KBM-7 (cell line): Measurements from ENCODE around the gene MC2R.
"Not testable (repeated sequence)": the region's sequence is repeated elsewhere in the genome, so short reads cannot be mapped to it uniquely, and the experiment has no call there.

ENCODE experiments used
- DNase-seq: peaks from one replicate; pipeline ENCODE4 v3.0.0-alpha.2; 2015
- in situ Hi-C: fragments of 300-500 bp; cut with MboI; formaldehyde crosslinking; loops from 2 replicates; pipeline ENCODE4 v1.14.3; 2020; ENCODE audit warnings: low sequenced_read_pairs, low pct_unique_long_range_greater_than_20kb, mixed read lengths

MC2R gene

DNA sequence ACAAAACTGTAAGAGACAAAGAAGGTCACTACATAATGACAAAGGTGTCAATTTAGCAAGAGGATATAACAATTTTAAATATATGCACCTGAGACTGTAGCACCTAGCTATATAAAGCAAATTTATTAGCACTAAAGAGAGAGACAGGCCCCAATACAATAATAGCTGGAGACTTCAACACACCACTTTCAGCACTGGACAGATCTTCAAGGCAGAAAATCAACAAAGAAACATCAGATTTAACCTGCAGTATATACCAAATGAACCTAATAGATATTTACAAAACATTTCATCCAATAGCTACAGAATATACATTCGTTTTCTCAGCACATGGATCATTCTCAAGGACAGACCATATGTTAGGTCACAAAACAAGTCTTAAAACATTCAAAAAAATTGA, 14.7 kb downstream of the MC2R start:
- in situ Hi-C loops = no loop called here
- no peak for DNase-seq

GRCh38 chr18:13895505-13896033, 19.8 kb downstream of the MC2R start:
- DNase-seq = no peak
- in situ Hi-C loops = no loop called here

DNA sequence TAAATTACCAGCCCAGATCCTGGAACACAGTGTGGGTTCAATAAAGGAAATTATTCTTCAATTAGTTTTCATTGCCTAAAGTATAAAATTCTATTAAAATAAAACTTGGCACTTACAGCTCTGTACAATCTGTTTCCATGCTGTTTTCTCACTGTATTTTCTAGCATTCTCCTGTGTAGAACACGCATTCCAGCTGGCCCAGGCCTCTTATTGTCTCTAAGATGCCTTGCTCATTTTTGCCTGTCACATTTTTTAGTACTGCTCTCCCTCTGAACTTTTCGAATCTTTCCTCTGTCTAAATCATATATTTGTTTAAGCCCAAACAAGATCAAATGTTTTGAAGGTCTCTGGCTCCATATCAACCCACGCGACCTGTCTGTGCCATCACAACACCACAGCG, 20.8 kb downstream of the MC2R start:
- no peak for DNase-seq
- in situ Hi-C loops = no loop called here

DNA sequence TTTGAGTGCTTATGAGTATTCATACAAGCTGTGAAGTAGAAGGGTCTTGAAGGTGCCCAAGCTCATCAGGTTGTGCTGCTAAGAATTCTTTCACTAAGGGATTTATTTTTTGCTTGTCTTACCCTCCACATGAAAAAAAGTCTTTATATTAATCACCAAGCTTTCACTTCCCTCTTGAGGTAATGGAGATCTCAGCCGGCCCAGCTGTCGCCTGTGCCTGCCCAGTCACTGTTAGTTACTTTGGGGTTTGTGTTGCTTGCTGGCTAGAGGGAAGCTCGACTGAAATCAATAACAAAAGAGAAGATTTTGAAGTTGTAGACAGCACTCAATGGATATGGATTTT, 21.9 kb downstream of the MC2R start:
- no peak for DNase-seq
- in situ Hi-C loops = no loop called here

- no peak for DNase-seq
- in situ Hi-C loops = no loop called here
Measured at GRCh38 chr18:13892098-13892497, 23.2 kb downstream of the MC2R start.

DNA sequence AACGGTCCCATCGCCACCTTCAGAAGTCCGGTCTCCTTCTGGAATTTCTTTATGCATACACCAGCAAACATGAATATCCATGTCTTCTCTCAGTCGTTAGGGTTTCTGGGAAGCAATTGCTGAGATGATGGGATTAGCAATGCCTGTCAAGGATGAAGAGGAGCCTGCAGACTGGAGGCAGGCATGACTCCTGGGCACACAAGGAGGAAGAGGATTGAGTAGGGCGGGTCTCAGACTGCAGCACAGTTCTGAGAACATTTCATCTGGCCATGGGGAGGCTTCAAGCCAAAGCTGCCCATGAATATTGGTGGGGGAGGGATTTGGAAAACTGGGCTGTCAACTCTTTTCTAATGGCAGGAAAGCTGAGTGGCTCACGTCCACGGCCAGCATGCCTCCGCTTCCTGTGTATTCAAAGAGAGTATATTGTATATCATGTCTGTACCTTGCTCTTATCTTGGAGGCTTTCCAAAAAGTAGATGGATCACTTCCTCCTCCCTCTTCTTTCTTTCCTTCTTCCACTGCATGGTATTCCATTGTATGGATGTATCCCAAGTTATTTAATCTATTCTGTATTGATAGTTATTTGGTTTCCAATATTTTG, 24.5 kb downstream of the MC2R start:
- in situ Hi-C loops = no loop called here

DNA sequence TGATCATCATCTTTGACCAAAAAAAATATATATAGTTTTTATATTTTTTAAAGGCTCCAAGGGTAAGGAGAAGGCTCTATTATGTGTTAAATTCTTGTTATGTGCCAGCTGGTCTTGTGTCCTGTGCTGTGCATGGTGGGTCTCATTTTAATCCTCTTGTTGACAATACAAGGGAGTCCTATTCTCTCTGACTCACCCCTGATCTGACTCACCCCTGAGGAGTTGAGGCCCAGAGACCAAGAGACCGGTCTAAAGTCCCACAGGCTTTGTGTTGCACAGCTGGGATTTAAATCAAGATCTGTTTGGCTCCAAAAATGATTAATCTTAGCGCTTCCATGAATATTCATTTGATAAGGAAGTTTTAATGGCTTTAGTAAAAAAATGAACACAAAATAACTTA, 25.7 kb downstream of the MC2R start:
- DNase-seq = no peak

More for the DNA sequence above, 24.5 kb downstream of the MC2R start:
- DNase-seq = no peak

GRCh38 chr18:13888191-13888716, 27.1 kb downstream of the MC2R start:
- DNase-seq = no peak
- in situ Hi-C loops = no loop called here

More for the DNA sequence above, 25.7 kb downstream of the MC2R start:
- in situ Hi-C loops = no loop called here

DNA sequence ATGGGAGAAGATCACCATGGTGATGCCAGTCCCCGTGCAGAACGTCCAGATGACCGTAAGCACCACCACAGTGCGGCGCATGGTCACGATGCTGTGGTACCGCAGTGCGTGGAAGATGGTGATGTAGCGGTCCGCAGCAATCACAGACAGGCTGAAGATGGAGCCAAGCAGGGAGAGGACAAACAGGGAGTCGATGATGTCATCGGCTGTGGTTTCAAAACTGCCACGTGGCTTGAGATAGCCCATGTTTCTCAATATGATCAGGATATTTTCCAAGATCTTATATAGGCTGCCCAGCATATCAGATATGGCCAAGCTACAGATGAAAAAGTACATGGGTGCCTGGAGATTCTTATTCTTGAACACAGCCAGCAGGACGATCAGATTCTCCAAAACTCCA, 30.3 kb downstream of the MC2R start:
- DNase-seq = no peak
- in situ Hi-C loops = no loop called here

DNA sequence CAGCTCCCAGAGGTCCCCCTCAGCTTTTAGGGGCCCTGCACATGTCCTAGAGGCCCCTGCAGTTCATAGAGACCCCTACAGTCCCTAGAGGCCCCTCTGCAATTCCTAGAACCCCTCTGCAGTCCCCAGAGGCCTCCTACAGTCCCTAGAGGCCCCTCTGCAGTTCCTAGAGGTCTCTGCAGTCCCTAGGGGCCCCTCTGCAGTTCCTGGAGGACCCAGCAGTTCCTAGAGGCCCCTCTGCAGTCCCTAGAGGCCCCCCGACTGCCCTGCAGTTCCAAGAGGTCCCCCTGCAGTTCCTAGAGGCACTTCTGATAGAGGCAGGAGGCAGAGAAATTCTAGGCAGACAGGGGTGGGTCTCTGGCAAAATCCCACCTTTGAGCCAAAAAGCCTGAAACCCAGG, 35.4 kb downstream of the MC2R start:
- in situ Hi-C loops = no loop called here
- DNase-seq = no peak

DNA sequence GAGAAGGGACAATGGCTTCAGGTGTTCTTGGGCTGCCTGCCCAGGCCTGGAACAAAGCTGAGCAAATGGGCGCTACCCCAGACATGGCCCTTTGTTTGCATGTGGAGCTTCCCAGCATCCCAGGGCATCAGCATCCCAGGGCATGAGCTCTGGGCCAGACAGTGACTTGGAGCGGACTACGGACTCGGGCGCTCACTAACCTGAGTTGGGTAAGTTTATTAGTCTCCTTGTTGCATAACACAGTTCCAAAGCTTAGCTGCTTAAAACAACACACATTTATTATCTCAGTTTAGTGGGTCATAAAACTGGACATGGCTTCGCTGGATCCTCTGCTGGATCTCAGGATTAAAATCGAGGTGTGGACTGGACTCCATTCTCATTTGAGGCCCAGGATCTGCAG, 35.8 kb downstream of the MC2R start:
- in situ Hi-C loops = no loop called here
- DNase-seq = no peak

- DNase-seq = no peak
- in situ Hi-C loops = no loop called here
Measured at GRCh38 chr18:13878857-13879256, 36.5 kb downstream of the MC2R start.

DNA sequence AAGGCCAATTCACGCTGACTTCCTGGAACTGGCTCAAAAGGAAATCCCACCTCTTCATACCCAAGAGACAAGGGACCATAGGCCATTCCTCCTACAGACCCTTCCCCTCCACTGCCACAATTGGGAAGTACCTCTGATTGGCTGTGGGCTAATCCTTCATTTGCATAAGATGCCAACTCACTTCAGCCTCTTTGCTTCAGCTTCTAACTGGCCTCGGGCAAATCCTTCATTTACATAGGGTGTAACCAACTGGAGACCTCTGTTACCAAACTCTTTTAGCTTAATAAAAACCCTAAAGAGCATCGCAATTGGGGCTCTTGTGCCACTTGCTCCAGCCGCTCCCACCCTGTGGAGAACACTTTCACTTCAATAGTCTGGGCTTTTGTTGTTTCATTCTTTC, 38.2 kb downstream of the MC2R start:
- no peak for DNase-seq
- in situ Hi-C loops = no loop called here

DNA sequence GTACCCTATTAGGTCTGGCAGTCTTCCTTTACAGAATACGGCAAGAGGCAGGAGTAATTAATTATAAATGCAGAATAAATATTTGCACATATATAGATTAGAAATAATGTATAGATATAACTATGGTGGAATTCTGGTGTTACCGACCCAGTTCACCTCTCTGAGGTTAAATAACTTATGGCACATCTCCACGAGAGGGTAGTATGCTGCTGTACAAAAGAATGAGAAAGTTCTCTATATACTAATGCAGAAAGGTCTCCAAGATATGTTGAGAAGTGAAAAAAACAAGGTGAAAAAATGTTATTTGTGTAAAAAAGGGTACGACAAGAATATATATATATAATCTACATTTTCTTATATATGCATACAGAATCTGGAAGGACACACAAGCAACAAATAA, 40.8 kb downstream of the MC2R start:
- no peak for DNase-seq

DNA sequence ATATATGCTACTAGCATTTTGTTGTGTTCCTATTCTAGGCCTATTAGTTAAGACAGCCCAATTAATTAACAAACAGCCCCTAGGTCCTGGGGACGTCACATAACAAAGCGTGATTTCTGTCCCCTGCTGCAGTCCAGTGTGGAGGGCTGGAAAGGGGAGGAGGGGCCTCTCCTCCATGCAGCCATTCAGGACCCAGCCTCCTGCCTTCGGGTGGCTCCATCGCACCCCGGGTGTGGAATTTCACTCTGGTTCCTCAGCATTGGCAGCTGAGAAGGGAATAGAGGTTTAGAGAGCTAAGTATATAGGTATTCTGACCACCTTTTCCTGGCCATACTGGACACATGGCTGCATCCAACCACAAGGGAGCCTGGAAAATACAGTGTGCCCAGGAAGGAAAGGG, 42.4 kb downstream of the MC2R start:
- in situ Hi-C loops = no loop called here
- DNase-seq = no peak

More for the DNA sequence above, 40.8 kb downstream of the MC2R start:
- in situ Hi-C loops = no loop called here

- DNase-seq = no peak
- in situ Hi-C loops = no loop called here
Measured at GRCh38 chr18:13872373-13872772, 43.0 kb downstream of the MC2R start.

- no peak for DNase-seq
- in situ Hi-C loops = no loop called here
Measured at GRCh38 chr18:13871701-13872100, 43.6 kb downstream of the MC2R start.

DNA sequence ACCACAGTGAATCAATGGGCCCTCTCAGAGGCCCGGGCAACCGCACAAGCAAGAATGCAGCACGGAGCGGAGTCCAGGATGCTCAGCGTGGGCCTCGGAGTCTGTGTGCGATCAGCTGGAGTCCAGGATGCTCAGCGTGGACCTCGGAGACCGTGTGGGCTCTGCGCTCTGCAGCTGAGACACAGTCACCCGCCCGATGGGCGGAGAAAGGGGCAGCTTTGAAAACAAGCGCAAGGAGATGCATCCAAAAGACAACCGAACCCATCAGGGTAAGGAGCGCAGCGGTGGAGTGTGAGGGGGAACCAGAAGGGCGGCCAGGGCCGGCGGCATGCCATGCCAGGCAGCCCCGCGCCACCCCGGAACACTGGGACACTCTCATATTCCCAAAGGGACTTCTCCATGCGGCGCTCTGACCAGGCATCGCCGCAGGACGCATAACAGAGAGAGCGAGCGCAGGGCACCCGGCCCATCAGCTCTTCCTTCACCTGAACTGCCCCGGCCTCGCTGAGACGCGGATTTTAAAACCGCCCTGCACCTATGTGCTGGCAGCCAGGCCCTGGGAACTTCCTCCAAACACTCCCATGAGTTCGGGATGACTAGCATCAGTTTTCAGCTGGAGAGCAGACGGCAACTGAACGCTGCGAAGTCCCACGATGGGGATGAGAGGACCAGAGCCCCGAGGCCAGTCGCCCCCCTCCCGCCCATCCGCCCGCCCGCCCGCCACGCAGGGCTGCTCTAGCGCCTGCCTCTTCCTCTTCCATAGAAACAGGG, 46.6 kb downstream of the MC2R start:
- DNase-seq = no peak
- in situ Hi-C loops = no loop called here

- in situ Hi-C loops, DNase-seq: not testable (repeated sequence)
Measured at GRCh38 chr18:13862898-13863297, 52.4 kb downstream of the MC2R start.

DNA sequence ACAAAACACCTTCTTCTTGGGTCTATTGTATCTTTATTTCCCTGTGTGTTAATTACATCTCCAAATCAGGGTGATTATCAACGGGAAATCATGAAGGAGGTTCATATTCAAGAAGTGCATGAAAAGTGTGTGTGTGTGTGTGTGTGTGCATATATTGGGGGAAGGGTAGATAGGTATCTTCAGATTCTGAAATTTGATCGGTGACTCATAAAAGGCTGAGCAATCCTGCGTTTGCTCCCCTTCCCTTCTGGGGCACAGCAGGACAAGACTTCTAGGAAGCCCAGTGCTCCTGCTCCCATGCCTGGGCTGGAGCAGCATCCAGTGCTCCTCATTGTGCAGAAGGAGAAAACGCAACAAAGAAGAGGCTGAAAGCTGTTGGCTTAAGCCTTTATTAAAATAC, 65.5 kb downstream of the MC2R start:
- DNase-seq = no peak
- in situ Hi-C loops = loop anchor here (25.0 kb wide), 1 partner anchor 238 kb away; no protein-coding TSS in a partner anchor
